Nephron (organoid): Measurements from ENCODE around the gene GPR25.

Source experiments
- H3K27ac Mint-ChIP-seq, 3 experiments: 2 replicates each; pipeline ENCODE4 v1.8.0; 2020; ENCODE audit warnings: mixed read lengths in 3 of 3, mild to moderate bottlenecking in 2 of 3, moderate library complexity in 1 of 3
- H3K27me3 Mint-ChIP-seq: 2 replicates; pipeline ENCODE4 v1.8.0; 2021; ENCODE audit warnings: low read depth, mild to moderate bottlenecking, moderate library complexity, mixed read lengths
- H3K36me3 Mint-ChIP-seq: 2 replicates; pipeline ENCODE4 v1.8.0; 2020; ENCODE audit warnings: low read depth, mixed read lengths
- H3K4me1 Mint-ChIP-seq: 2 replicates; pipeline ENCODE4 v1.8.0; 2020; ENCODE audit warnings: mixed read lengths
- H3K4me3 Mint-ChIP-seq, 3 experiments: 2 replicates each; pipeline ENCODE4 v1.8.0; 2020; ENCODE audit warnings: mild to moderate bottlenecking in 3 of 3, mixed read lengths in 3 of 3, moderate library complexity in 2 of 3
- H3K9me3 Mint-ChIP-seq: 2 replicates; pipeline ENCODE4 v1.8.0; 2020; ENCODE audit warnings: mixed read lengths
- TF ChIP-seq, protein P1 (sequence below), 3 experiments: fragments of 200-600 bp; sonication (generic); IDR thresholded peaks; one replicate each; pipeline ENCODE4 v1.5.0; 2021; ENCODE audit warnings: antibody characterized with exemption in 3 of 3; ENCODE audit not compliant: unreplicated experiment in 3 of 3

Gene GPR25

DNA sequence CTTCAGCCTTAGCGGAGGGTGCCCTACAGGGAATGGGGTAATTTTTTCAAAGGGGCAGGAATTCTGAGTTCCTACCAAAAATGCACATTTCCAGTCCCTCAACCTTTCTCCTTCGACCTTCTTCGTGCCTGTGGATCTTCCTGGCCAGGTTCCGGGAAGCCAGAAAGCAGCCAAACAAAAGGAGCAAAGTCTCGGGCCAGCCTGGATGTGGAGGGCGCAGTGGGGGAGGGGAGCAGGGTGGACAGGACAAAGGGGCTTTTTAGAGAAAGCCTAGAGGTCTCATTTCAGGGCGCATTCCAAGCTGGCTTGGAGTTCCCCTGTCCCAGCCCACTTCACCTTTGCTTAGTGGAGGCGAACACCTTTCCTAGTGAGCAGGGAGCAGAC lies 19.0 kb downstream of the GPR25 start:
- peak overlapping the region; percentile 99 to 100 (median 99) for H3K27ac Mint-ChIP-seq

DNA sequence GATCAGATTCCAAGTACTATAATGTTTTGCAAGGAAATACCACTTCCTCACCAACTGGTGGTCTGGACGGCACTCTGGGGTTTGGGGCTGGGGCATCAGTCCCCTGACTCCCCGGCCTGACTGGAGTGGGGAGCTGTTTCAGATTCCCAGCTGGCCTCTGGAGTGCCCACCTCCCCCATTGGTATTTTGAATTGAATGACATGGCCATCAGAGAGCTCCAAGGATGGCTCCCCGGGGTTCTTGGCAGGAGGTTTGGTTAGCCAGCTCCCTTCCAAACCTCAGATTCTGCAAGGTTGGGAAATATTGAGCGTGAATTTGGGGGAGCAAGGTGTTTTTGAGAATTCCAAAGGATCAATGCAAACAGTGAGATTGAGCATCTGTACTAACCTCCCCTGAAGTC lies 19.8 kb downstream of the GPR25 start:
- Mint-ChIP-seq H3K27me3 (peaks cover 37% of the 10 kb centered on the region), H3K36me3 (no peaks in the 10 kb centered on the region), H3K4me3 (peak overlapping the region; percentile 95 to 97 (median 97)), H3K9me3 (no peaks in the 10 kb centered on the region), H3K27ac (peak overlapping the region; percentile 99 to 100 (median 99)), H3K4me1 (peaks cover 69% of the 10 kb centered on the region)
- TF ChIP-seq, protein P1, sequence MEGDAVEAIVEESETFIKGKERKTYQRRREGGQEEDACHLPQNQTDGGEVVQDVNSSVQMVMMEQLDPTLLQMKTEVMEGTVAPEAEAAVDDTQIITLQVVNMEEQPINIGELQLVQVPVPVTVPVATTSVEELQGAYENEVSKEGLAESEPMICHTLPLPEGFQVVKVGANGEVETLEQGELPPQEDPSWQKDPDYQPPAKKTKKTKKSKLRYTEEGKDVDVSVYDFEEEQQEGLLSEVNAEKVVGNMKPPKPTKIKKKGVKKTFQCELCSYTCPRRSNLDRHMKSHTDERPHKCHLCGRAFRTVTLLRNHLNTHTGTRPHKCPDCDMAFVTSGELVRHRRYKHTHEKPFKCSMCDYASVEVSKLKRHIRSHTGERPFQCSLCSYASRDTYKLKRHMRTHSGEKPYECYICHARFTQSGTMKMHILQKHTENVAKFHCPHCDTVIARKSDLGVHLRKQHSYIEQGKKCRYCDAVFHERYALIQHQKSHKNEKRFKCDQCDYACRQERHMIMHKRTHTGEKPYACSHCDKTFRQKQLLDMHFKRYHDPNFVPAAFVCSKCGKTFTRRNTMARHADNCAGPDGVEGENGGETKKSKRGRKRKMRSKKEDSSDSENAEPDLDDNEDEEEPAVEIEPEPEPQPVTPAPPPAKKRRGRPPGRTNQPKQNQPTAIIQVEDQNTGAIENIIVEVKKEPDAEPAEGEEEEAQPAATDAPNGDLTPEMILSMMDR (IDR thresholded peaks at IDR 0.05; ENCODE audit: unreplicated experiment in 3 of 3): no peak

More for the DNA sequence above, 19.0 kb downstream of the GPR25 start:
- peak overlapping the region; percentile 95 to 97 (median 97) for H3K4me3 Mint-ChIP-seq
- TF ChIP-seq, protein P1 (IDR thresholded peaks at IDR 0.05; ENCODE audit: unreplicated experiment in 3 of 3): no peak
- H3K9me3 Mint-ChIP-seq: no peaks in the 10 kb centered on the region
- H3K36me3 Mint-ChIP-seq: no peaks in the 10 kb centered on the region
- H3K4me1 Mint-ChIP-seq: peaks cover 65% of the 10 kb centered on the region
- H3K27me3 Mint-ChIP-seq: peaks cover 38% of the 10 kb centered on the region

DNA sequence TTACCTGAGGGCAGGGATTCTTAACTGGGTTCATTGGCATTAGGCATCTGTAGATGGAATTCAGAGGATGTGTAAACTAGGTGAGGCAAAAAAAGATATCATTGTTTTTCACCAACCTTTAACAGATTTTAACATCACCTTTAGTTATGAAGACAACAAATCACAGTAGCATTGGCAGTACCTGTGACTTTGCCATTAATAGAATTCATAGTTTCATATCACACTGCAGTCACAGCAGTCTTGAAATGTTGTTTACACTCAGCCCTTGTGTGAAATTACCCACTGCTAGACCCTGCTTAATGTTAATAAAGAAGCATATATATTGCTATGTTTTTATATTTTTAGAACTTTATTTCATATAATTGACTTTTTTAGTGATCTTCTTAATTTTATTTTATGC lies 20.2 kb downstream of the GPR25 start:
- H3K4me1 Mint-ChIP-seq: peaks cover 68% of the 10 kb centered on the region
- peak overlapping the region; percentile 95 to 97 (median 97) for H3K4me3 Mint-ChIP-seq
- H3K27me3 Mint-ChIP-seq: peaks cover 33% of the 10 kb centered on the region
- H3K9me3 Mint-ChIP-seq: no peaks in the 10 kb centered on the region
- peaks cover 2% of the 10 kb centered on the region for H3K36me3 Mint-ChIP-seq
- peak overlapping the region; percentile 99 to 100 (median 99) for H3K27ac Mint-ChIP-seq
- TF ChIP-seq, protein P1 (IDR thresholded peaks at IDR 0.05; ENCODE audit: unreplicated experiment in 3 of 3): no peak

DNA sequence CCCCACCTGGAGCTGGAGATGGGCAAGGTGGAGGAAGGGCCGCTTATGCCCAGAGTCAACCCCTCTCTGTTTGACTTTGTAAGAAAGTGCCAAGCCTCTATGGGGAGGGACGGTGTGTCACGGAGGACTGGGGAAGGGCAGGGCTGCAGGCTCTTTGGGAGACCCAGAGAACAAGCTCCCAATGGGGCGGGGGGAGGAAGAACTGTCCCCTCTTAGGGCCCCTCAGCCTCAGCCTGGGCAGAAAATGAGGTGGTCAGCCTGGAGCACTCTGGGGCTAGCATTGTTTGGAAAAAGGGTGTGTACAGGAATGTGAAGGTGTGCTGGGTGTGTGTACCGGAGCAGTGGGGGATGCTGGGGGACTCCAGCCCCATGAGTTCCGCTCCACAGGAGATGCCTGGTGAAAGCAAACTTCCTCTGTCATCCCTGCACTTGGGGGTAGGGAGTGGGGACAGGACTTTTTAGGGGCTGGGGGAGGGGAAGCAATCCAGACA lies 20.7 kb downstream of the GPR25 start:
- H3K9me3 Mint-ChIP-seq: no peaks in the 10 kb centered on the region
- H3K27ac Mint-ChIP-seq: peak overlapping the region; percentile 99 to 100 (median 99)
- H3K4me3 Mint-ChIP-seq: peak overlapping the region; percentile 95 to 97 (median 97)
- peaks cover 73% of the 10 kb centered on the region for H3K4me1 Mint-ChIP-seq
- TF ChIP-seq, protein P1 (IDR thresholded peaks at IDR 0.05; ENCODE audit: unreplicated experiment in 3 of 3): no peak
- H3K36me3 Mint-ChIP-seq: peaks cover 7% of the 10 kb centered on the region
- H3K27me3 Mint-ChIP-seq: peaks cover 34% of the 10 kb centered on the region

DNA sequence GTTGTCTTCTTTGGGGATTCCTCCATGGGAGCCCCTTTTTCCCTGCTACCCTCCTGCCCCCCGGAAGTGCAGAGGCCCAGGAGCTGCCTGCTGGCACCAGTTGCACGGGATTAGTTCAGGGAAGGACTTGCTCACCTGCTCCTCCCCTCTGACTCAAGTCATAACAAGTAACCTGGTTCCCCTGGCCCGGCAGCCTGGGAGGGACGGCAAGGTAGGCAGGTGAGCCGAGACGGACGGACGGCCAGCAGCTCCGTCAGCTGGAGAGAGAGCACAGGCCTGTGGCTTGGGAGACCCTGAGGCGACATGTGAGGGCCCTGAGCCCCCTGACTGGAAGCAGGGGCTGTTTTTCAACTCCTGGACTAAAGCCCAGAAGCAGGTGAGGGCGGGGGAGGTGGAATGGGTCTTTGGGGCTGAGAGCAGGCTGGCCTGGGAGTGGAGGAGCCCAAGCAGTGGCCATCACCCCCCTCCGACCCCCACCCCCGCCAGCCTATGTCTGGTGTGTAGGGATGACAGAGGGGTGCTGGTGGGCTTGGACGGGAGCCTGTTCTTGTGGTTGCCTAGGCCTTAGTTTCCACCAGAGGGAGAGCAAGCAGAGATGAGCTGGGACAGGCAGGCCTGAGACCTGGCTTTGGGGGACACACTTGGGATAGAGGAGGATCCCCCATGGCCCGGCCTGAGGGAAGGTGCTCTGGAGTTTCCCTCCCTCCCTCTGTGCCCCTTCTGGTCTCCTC lies 22.1 kb downstream of the GPR25 start, which contains the start of gene INAVA:
TSS of gene INAVA (plus strand) at position 189 of the 731 bp plus-strand sequence. CDS start 3,501 bp downstream, outside the sequence.
- TF ChIP-seq, protein P1 (IDR thresholded peaks at IDR 0.05; ENCODE audit: unreplicated experiment in 3 of 3): peak in 1 of 3 experiments; percentile 20
- H3K27ac Mint-ChIP-seq: peak within 1 kb of the TSS; percentile 99 to 100 (median 99)
- H3K27me3 Mint-ChIP-seq: peaks cover 28% of the 10 kb centered on the region
- peak within 1 kb of the TSS; percentile 95 to 97 (median 97) for H3K4me3 Mint-ChIP-seq
- peaks cover 67% of the 10 kb centered on the region for H3K4me1 Mint-ChIP-seq
- peaks cover 21% of the 10 kb centered on the region for H3K36me3 Mint-ChIP-seq
- H3K9me3 Mint-ChIP-seq: no peaks in the 10 kb centered on the region
